ENCODE data around the gene KIF26A. TPM values are rescaled to one million over a fixed set of nuclear protein-coding genes. Genes with fewer than 3 reads are reported as not detected.

KIF26A gene
- total and polyA plus RNA-seq, 2 of the 13 experiments (the other 11 are each of a cell fraction or from before 2014, with no cell fraction given) = not detected

DNA sequence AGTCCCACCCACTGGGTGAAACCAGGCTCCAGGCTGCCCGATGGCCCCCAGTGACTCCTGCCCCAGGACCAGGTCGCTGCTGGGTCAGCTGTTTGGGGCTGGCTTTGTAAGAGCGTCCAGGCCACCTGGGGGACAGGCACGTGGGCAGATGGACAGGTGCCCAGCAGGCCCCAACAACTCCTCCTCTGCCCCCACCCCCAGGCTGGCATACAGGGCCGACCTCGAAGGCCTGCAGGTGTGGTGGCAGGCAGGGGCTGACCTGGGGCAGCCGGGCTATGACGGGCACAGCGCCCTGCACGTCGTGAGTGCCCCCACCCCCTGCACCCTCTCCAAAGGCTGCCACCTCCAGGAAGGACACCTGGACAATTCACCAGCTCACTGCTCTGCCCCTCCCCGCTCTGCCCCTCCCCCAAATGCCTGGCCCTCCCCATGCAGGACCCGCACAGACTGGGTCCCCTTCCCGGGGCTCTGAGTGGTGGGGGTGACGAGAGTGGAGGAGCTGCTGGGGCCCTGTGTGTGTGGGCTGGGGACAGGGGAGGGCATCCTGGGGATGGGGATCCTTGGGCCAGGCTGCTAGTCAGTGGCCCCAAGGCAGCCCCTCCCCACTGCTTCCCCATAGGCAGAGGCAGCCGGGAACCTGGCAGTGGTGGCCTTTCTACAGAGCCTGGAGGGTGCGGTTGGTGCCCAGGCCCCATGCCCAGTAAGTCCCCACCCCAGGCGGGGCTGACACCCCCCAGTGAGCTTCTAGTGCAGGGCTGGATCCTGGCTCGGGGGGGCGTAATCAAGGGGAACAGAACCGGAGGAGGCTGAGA, 26.9 kb upstream of the KIF26A start:
- no TSS peak for BruUV-seq (replicated peaks)
- Histone ChIP-seq H3K36me3 (replicated peaks in 1 of 2; ENCODE audit: control insufficient read depth in 1 of 2, insufficient read depth in 2 of 2, low read length in 2 of 2) (no peaks in the 10 kb centered on the region), H3K9me3 (ENCODE audit: low read length) (no peaks in the 10 kb centered on the region), H3K27me3 (ENCODE audit: control insufficient read depth in 1 of 2, insufficient read depth in 2 of 2, low read length in 2 of 2) (peaks cover 5 to 26% of the 10 kb centered on the region in 2 experiments), H3K4me2 (ENCODE audit: low read depth, low read length) (no peak overlapping the region), H3K4me3 (replicated peaks in 1 of 3; ENCODE audit: insufficient read depth in 1 of 3, low read depth in 2 of 3, low read length in 3 of 3) (no peak overlapping the region), H4K20me1 (ENCODE audit: insufficient read depth, low read length) (no peaks in the 10 kb centered on the region), H3K9ac (ENCODE audit: insufficient read depth, low read depth, low read length) (no peak overlapping the region), H2AFZ (ENCODE audit: low read length) (no peak overlapping the region), H3K4me1 (ENCODE audit: insufficient read depth, low read length) (no peaks in the 10 kb centered on the region), H3K27ac (ENCODE audit: extremely low read length, insufficient read depth, low read length) (no peak overlapping the region), H3K79me2 (ENCODE audit: insufficient read depth, low read length) (no peaks in the 10 kb centered on the region)
- ChIA-PET CTCF (ENCODE audit: low intra/inter-chr PET ratio, low total read pairs) (no interaction called here), POLR2A (no interaction called here)
- FAIRE-seq (no peak), DNase-seq (ENCODE audit: low spot score) (no peak), ATAC-seq (no peak)
- intact Hi-C loops (cut with micrococcal nuclease; ENCODE audit: unreplicated experiment) = no loop called here
- WGBS (ENCODE audit: low lambda C conversion rate) = 20% methylated on average over 2 of the region's 21 CpGs
- in situ Hi-C loops (cut with HindIII; ENCODE audit: extremely low pct_ligation_motif_present, low pct_unique_long_range_greater_than_20kb) = no loop called here
- TF ChIP-seq BHLHE40 (IDR thresholded peaks at IDR 0.05; ENCODE audit: low read length) (no peak), ATF5 (CRISPR knock-in tag; IDR thresholded peaks at IDR 0.05; ENCODE audit: low read depth) (no peak), ZNF274 (CRISPR knock-in tag; IDR thresholded peaks at IDR 0.05) (no peak), FIP1L1 (IDR thresholded peaks at IDR 0.05; ENCODE audit: borderline replicate concordance, insufficient read depth, low read depth, low read length) (no peak), RFXAP (CRISPR knock-in tag; IDR thresholded peaks at IDR 0.05; ENCODE audit: borderline replicate concordance) (no peak), ZNF382 (CRISPR knock-in tag; IDR thresholded peaks at IDR 0.05; ENCODE audit: borderline replicate concordance) (no peak), ZNF576 (CRISPR knock-in tag; IDR thresholded peaks at IDR 0.05) (no peak), ZNF598 (CRISPR knock-in tag; IDR thresholded peaks at IDR 0.05; ENCODE audit: borderline replicate concordance) (no peak), BORCS8-MEF2B (CRISPR knock-in tag; IDR thresholded peaks at IDR 0.05) (no peak), ZNF431 (CRISPR knock-in tag; IDR thresholded peaks at IDR 0.05; ENCODE audit: borderline replicate concordance, low read depth) (no peak), ZNF142 (CRISPR knock-in tag; IDR thresholded peaks at IDR 0.05) (no peak), SMARCE1 (IDR thresholded peaks at IDR 0.05; ENCODE audit: borderline replicate concordance) (no peak), PAF1 (CRISPR knock-in tag; IDR thresholded peaks at IDR 0.05) (no peak)
- TF ChIP-seq, protein P1, sequence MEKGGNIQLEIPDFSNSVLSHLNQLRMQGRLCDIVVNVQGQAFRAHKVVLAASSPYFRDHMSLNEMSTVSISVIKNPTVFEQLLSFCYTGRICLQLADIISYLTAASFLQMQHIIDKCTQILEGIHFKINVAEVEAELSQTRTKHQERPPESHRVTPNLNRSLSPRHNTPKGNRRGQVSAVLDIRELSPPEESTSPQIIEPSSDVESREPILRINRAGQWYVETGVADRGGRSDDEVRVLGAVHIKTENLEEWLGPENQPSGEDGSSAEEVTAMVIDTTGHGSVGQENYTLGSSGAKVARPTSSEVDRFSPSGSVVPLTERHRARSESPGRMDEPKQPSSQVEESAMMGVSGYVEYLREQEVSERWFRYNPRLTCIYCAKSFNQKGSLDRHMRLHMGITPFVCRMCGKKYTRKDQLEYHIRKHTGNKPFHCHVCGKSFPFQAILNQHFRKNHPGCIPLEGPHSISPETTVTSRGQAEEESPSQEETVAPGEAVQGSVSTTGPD (CRISPR knock-in tag; IDR thresholded peaks at IDR 0.05) = no peak
- TF ChIP-seq, protein P2, sequence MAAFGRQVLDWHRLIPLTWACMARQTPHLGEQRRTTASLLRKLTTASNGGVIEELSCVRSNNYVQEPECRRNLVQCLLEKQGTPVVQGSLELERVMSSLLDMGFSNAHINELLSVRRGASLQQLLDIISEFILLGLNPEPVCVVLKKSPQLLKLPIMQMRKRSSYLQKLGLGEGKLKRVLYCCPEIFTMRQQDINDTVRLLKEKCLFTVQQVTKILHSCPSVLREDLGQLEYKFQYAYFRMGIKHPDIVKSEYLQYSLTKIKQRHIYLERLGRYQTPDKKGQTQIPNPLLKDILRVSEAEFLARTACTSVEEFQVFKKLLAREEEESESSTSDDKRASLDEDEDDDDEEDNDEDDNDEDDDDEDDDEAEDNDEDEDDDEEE (CRISPR knock-in tag; IDR thresholded peaks at IDR 0.05) = no peak

Data from HepG2 (cell line).